GM19328 (cell line): Measurements from ENCODE around the gene PDE1A.
"Not testable (repeated sequence)": the region's sequence is repeated elsewhere in the genome, so short reads cannot be mapped to it uniquely, and the experiment has no call there.

Experiments
- ATAC-seq: cut with Tn5 transposase; IDR thresholded peaks from one replicate; pipeline ENCODE4 v1.9.1; 2021; ENCODE audit warnings: mild to moderate bottlenecking, moderate library complexity; ENCODE audit not compliant: unreplicated experiment

PDE1A gene

GRCh38 chr2:182281276-182281675, 145.6 kb downstream of the PDE1A start:
- no peak for ATAC-seq

DNA sequence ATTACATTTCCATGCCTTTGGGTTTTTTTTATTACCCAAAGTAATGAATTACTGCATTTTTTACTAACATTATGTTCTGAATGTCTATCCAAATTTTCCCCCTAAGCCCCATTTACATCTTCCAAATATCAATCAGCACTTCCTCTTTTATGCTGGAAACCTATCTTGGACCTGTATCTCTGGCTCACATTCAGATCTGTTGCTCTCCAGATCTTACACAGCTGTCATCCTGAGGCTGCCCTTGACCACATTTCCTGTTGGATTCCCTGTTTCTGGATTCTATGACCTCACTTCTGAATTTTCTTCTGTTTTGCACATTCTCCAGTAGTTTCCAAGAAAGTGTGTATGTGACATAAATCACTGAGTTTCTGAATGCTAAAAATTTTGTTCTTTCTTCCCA, 146.7 kb downstream of the PDE1A start:
- no peak for ATAC-seq

DNA sequence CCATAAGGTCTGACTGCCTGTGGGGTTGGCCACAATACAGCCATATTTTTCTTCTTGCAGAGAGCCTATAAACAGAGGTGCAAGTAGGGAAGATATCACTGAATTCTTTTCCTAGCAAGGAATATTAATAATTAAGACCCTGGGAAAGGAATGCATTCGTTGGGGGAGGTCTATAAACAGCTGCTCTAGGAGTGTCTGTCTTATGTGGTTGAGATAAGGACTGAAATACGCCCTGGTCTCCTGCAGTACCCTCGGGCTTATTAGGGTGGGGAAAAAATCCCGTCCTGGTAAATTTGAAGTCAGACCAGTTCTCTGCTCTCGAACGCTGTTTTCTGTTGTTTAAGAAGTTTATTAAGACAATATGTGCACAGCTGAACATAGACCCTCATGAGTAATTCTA, 150.2 kb downstream of the PDE1A start:
- not testable (repeated sequence) for ATAC-seq

DNA sequence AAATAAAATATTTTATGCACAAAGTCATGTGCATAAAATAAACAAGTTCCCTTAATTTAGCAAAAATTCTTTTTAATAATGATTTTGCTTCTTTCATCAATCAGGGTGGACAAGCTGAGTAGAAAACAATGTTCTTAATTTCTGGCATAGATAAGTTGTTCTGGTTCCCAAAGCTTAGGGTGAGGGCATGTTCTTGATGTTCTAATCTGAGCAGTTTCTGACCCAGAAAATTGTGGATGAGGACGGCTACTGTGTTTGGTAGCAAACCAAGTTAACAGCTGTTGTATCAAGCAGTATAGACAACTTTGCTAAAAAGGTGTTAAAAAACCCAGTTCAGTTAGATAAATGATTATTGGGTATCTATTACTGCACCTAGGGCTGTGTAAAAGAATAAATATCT, 158.9 kb downstream of the PDE1A start:
- no peak for ATAC-seq

GRCh38 chr2:182266909-182267308, 159.9 kb downstream of the PDE1A start:
- no peak for ATAC-seq

- ATAC-seq = no peak
Measured at GRCh38 chr2:182265718-182266117, 161.1 kb downstream of the PDE1A start.

DNA sequence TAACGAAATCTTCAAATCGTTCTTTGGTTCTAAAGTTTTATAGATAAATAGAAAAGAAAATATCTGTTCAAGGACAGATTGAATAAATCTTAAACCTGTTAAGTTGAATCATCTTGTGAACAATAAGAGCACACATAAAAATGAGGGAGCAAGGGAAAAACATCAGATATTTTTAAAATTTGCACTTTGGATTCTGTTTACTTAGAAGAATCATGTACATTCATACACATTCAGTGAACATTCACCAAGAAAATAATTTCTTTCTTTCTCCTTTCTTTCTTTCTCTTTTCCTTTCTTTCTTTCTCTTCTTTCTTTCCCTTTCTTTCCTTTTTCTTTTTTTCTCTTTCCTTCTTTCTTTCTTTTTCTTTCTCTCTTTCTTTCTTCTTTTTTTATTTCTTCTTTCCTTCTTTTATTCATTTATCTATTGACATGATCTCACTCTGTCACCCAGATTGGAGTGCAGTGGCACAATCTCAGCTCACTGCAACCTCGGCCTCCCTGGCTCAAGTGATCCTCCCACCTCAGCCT, 164.9 kb downstream of the PDE1A start:
- no peak for ATAC-seq

DNA sequence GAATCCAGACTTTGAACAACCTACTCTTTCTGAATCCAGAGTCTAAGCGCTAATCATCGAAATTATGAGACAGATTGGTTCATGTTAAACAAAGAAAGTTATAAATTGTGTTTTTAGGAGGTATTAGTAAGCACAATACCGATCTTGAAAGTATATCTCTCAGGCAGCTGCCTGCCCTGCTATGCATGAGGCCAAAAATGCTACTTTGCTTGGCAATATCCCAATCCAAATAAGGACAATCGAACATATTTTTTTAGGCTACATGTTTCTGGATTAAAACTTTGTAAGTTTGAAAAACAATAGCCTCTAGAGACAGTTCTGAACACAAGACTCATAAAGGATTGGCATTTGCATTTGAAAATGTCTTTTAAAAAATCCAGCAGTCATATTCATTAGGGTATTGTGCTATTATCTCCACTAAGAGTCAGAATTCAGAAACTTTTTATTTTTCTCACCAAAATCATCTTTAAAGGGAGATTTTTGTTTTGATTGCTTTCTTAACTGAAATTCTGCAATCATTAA, 167.1 kb downstream of the PDE1A start:
- no peak for ATAC-seq

DNA sequence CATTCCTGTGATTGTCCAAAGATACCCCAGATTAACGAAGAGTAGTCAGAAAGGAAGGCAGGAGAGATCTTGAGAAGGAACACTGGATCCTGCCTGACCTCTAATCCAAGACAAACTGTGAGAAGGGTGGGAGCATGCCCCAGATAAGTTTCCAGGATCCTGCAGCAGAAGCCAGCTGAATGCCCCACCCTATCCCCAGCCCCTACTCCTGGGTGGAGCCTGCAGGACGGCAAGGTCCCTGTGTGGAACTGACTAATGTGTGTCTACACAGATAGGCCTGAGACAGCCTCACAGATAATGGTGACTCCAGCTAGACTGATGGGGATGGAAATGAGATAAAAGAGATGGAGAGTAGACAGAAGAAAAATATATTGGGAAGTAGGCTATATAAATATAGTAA, 174.3 kb downstream of the PDE1A start:
- no peak for ATAC-seq

DNA sequence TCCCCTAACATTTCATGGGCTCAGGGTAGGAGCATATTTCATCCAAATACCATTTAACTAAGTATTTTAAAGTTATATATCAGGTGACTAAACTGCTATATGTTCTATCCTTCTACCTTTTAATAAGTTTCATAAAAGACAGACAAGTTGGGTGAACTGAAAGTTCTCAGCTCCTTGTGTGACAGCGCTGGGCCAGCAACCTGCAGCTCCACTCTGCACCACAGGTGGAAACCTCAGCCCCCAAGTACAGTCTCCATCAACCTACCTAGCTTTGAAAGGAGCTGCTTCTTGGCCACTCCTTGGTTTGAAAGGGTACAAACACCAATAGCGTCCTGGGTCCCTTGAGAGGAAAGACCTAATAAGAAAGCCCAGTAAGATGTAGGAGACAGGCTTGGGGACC, 177.9 kb downstream of the PDE1A start:
- ATAC-seq = no peak

DNA sequence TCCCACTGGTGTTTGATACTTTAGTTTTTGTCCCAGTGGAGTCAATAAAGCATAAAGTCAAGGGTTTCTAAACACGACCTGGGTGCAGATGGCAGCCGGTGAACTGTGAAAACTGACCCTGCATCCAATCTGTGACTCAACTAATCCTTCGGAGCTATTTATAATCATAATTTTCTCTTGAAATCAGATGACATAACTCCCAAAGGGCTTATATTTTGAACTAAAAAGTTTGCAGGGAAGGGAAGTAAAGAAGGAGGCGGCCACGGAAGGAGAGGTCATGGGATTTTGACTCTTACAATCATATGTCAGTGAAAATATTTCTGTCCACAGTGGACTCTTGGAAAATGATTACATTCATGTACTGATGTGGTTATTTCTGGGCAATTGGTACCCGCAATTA, 178.5 kb downstream of the PDE1A start:
- ATAC-seq = no peak

DNA sequence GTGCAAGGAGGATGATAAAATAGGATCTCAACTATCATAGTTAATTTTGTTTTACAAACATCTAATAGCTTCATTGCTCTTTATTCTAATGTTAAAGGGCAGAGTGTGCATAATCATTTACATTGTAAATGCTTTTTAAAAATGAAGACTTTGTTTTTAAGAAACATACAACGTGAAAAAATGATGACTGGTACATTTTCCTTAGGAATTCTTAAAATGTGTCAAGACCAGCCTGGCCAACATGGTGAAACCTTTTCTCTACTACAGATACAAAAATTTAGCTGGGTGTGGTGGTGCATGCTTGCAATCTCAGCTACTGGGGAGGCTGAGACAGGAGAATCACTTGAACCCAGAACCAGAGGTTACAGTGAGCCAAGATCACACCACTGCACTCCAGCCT, 179.0 kb downstream of the PDE1A start:
- ATAC-seq = no peak

DNA sequence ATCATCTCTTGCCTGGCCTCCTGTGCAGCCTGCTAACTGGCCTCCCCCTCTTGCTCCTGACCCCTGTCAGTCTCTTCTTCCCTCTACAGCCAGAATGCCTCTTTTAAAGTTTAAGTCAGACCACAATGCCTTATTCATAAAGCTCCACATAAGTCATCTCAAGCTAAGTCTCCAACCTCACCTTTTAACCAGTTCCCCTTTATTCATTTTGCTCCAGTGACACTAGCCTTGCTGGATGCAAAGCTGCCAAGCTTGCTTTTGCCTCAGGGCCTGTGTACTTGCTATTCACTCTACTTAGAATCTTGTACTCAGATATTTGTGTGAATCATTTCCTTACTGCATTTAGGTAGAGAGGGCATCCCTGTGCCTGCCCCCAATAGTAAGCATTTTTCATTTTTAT, 180.9 kb downstream of the PDE1A start:
- no peak for ATAC-seq

- no peak for ATAC-seq
Measured at GRCh38 chr2:182242609-182243008, 184.2 kb downstream of the PDE1A start.

- no peak for ATAC-seq
Measured at GRCh38 chr2:182241936-182242335, 184.9 kb downstream of the PDE1A start.

- ATAC-seq = peak; percentile 100
Measured at GRCh38 chr2:182240862-182241371, 185.9 kb downstream of the PDE1A start.

DNA sequence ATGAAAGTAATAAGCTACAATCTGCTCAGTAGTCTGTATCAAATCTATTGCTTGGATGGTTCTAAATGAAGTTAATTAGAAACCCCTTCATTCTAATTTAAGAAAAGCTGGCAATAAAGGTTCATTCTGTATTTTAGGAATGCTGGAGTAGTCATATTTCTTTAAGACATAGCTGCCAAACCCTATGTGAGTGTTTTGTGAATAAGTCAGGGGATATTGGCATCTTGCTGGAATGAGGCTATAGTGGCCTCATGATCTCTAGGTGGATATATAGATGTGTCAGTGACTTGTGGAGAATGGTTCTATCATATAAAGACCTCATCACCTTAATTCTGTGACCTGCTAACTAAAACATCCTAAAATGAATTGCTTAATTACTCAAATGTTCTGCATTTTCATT, 196.3 kb downstream of the PDE1A start:
- no peak for ATAC-seq

DNA sequence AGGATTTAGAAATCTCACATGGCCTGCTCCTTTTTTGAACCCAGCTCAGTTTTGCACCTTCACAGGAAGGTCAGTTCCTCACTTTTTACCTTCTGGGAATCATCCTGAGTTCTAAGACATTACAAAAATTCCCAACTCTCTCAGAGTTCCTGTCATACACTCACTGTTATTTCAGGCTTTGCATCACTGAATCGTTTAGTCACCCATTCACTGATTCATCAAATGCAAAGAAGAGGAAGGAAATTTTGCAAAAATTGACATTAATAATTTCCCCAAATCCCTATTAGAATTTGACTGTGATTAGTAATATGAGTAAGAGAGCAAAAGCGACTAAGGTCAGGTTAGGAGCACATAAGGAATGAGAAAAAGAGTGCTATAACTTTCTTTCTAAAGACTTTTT, 197.5 kb downstream of the PDE1A start:
- ATAC-seq = no peak

GRCh38 chr2:182228741-182229140, 198.1 kb downstream of the PDE1A start:
- no peak for ATAC-seq

GRCh38 chr2:182228073-182228473, 198.8 kb downstream of the PDE1A start:
- ATAC-seq = no peak

DNA sequence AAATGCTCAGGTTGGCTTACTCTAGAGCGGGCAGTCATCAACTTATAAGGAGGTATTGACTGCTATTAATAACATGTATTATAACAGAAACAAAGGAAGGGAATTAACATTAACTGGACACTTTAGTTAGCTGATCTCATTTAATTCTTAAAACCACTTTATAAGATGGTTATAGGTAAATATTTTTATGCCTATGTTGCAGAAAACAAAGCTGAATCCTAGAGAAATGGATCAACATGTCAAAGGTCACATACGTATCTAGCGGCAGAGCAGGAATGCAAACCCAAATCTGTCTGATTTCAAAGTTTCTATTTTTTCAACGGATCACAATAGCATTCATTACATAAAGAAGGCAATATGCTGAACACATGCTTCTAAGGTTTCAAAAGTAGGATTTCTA, 200.0 kb downstream of the PDE1A start:
- ATAC-seq = no peak

- ATAC-seq = no peak
Measured at GRCh38 chr2:182224669-182225068, 202.2 kb downstream of the PDE1A start.

GRCh38 chr2:182220998-182221397, 205.8 kb downstream of the PDE1A start:
- ATAC-seq = no peak
